ENCODE results near the gene COL2A1. TPM values are rescaled to one million over a fixed set of nuclear protein-coding genes. Genes with fewer than 3 reads are reported as not detected.

COL2A1 gene
- total RNA-seq, 1 experiment from 2014 or later, result 3.1 TPM

- in situ Hi-C loops (cut with HindIII; ENCODE audit: low sequenced_read_pairs), result no loop called here
- DNase-seq (ENCODE audit: low spot score), result no peak
Measured at GRCh38 chr12:48017496-48017895, 13.2 kb upstream of the COL2A1 start.

GRCh38 chr12:48016373-48017020 is 12.2 kb upstream of the COL2A1 start:
- no peak for DNase-seq (ENCODE audit: low spot score)
- in situ Hi-C loops (cut with HindIII; ENCODE audit: low sequenced_read_pairs), result no loop called here

GRCh38 chr12:48015954-48016353 is 11.7 kb upstream of the COL2A1 start:
- DNase-seq (ENCODE audit: low spot score), result no peak
- in situ Hi-C loops (cut with HindIII; ENCODE audit: low sequenced_read_pairs), result no loop called here

GRCh38 chr12:48015129-48015528 is 10.9 kb upstream of the COL2A1 start:
- no peak for DNase-seq (ENCODE audit: low spot score)
- in situ Hi-C loops (cut with HindIII; ENCODE audit: low sequenced_read_pairs), result no loop called here

GRCh38 chr12:48013287-48013686 is 9.0 kb upstream of the COL2A1 start:
- DNase-seq (ENCODE audit: low spot score), result no peak
- in situ Hi-C loops (cut with HindIII; ENCODE audit: low sequenced_read_pairs), result no loop called here

GRCh38 chr12:48012070-48012469 is 7.8 kb upstream of the COL2A1 start:
- DNase-seq (ENCODE audit: low spot score), result no peak
- in situ Hi-C loops (cut with HindIII; ENCODE audit: low sequenced_read_pairs), result no loop called here

- no peak for DNase-seq (ENCODE audit: low spot score)
- in situ Hi-C loops (cut with HindIII; ENCODE audit: low sequenced_read_pairs), result no loop called here
Measured at GRCh38 chr12:48010366-48010970, 6.2 kb upstream of the COL2A1 start.

- in situ Hi-C loops (cut with HindIII; ENCODE audit: low sequenced_read_pairs), result no loop called here
- no peak for DNase-seq (ENCODE audit: low spot score)
Measured at GRCh38 chr12:48009471-48009870, 5.2 kb upstream of the COL2A1 start.

- no peak for DNase-seq (ENCODE audit: low spot score)
- in situ Hi-C loops (cut with HindIII; ENCODE audit: low sequenced_read_pairs), result no loop called here
Measured at GRCh38 chr12:48008950-48009349, 4.7 kb upstream of the COL2A1 start.

- in situ Hi-C loops (cut with HindIII; ENCODE audit: low sequenced_read_pairs), result no loop called here
- no peak for DNase-seq (ENCODE audit: low spot score)
Measured at GRCh38 chr12:48008349-48008748, 4.1 kb upstream of the COL2A1 start.

- DNase-seq (ENCODE audit: low spot score), result no peak
- in situ Hi-C loops (cut with HindIII; ENCODE audit: low sequenced_read_pairs), result no loop called here
Measured at GRCh38 chr12:48007206-48007605, 2.9 kb upstream of the COL2A1 start.

- no peak for DNase-seq (ENCODE audit: low spot score)
- in situ Hi-C loops (cut with HindIII; ENCODE audit: low sequenced_read_pairs), result no loop called here
Measured at GRCh38 chr12:48005750-48006021, 1.4 kb upstream of the COL2A1 start.

- in situ Hi-C loops (cut with HindIII; ENCODE audit: low sequenced_read_pairs), result no loop called here
- DNase-seq (ENCODE audit: low spot score), result no peak
Measured at GRCh38 chr12:48005001-48005749, 899 bp upstream of the COL2A1 start.

GRCh38 chr12:48003226-48004052 is 837 bp downstream of the COL2A1 start:
- DNase-seq (ENCODE audit: low spot score), result no peak

GRCh38 chr12:48002773-48003218 is 1.5 kb downstream of the COL2A1 start:
- in situ Hi-C loops (cut with HindIII; ENCODE audit: low sequenced_read_pairs), result no loop called here
- DNase-seq (ENCODE audit: low spot score), result no peak

More at GRCh38 chr12:48003226-48004052, 837 bp downstream of the COL2A1 start:
- in situ Hi-C loops (cut with HindIII; ENCODE audit: low sequenced_read_pairs), result no loop called here

- DNase-seq (ENCODE audit: low spot score), result no peak
Measured at GRCh38 chr12:48002414-48002730, 1.9 kb downstream of the COL2A1 start.

GRCh38 chr12:48001505-48002413 is 2.5 kb downstream of the COL2A1 start:
- DNase-seq (ENCODE audit: low spot score), result no peak

More at GRCh38 chr12:48002414-48002730, 1.9 kb downstream of the COL2A1 start:
- in situ Hi-C loops (cut with HindIII; ENCODE audit: low sequenced_read_pairs), result no loop called here

GRCh38 chr12:48000878-48001504 is 3.3 kb downstream of the COL2A1 start:
- no peak for DNase-seq (ENCODE audit: low spot score)
- in situ Hi-C loops (cut with HindIII; ENCODE audit: low sequenced_read_pairs), result no loop called here

More at GRCh38 chr12:48001505-48002413, 2.5 kb downstream of the COL2A1 start:
- in situ Hi-C loops (cut with HindIII; ENCODE audit: low sequenced_read_pairs), result no loop called here
